Measurements from ENCODE around the gene IGFBP4.

The IGFBP4 gene

GRCh38 chr17:40493697-40494096 lies 50.4 kb downstream of the IGFBP4 start:
- no peak for FAIRE-seq

GRCh38 chr17:40495140-40495539 lies 51.9 kb downstream of the IGFBP4 start:
- no peak for FAIRE-seq

- FAIRE-seq = no peak
These were observed 52.9 kb downstream of the IGFBP4 start for GRCh38 chr17:40496170-40496569.

GRCh38 chr17:40496634-40497420 lies 53.6 kb downstream of the IGFBP4 start:
- FAIRE-seq = no peak

- no peak for FAIRE-seq
These were observed 54.4 kb downstream of the IGFBP4 start for GRCh38 chr17:40497695-40498094.

- no peak for FAIRE-seq
These were observed 55.2 kb downstream of the IGFBP4 start for GRCh38 chr17:40498281-40499084.

GRCh38 chr17:40499551-40500189 lies 56.4 kb downstream of the IGFBP4 start:
- no peak for FAIRE-seq

- FAIRE-seq = no peak
These were observed 56.9 kb downstream of the IGFBP4 start for GRCh38 chr17:40500190-40500589.

GRCh38 chr17:40500709-40501108 lies 57.5 kb downstream of the IGFBP4 start:
- no peak for FAIRE-seq

GRCh38 chr17:40501499-40501911 lies 58.3 kb downstream of the IGFBP4 start, which contains the start of gene TNS4:
Gene TNS4 (minus strand): TSS chr17:40501623. CDS start chr17:40496425, 5,198 bp downstream.
- no peak for FAIRE-seq

GRCh38 chr17:40502716-40503115 lies 59.5 kb downstream of the IGFBP4 start:
- no peak for FAIRE-seq

GRCh38 chr17:40503154-40503553 lies 59.9 kb downstream of the IGFBP4 start:
- FAIRE-seq = no peak

GRCh38 chr17:40506786-40507185 lies 63.5 kb downstream of the IGFBP4 start:
- no peak for FAIRE-seq

Measured in colon (tissue), 2 donors.